ENCODE results near the gene MMRN1.

DNA sequence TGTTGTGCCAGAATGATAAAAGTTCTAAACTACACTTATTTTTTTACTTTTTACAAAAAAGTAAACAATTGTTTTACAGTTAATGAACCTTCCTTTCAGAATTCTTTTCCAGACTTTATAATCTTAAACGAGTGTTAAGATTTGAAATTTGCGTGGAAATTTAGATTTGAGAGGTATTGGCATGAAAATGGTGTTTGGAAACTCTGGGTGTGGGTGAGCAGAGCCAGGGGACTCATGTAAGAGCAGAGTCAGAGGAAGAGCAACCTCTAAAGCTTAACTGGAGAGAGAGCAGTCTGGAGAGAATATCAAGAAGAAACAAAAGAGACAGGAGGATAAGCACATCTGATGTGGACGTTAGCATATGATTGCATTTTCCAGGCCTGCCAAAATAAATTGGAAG, 48.2 kb downstream of the MMRN1 start:
- TF ChIP-seq, protein P1, sequence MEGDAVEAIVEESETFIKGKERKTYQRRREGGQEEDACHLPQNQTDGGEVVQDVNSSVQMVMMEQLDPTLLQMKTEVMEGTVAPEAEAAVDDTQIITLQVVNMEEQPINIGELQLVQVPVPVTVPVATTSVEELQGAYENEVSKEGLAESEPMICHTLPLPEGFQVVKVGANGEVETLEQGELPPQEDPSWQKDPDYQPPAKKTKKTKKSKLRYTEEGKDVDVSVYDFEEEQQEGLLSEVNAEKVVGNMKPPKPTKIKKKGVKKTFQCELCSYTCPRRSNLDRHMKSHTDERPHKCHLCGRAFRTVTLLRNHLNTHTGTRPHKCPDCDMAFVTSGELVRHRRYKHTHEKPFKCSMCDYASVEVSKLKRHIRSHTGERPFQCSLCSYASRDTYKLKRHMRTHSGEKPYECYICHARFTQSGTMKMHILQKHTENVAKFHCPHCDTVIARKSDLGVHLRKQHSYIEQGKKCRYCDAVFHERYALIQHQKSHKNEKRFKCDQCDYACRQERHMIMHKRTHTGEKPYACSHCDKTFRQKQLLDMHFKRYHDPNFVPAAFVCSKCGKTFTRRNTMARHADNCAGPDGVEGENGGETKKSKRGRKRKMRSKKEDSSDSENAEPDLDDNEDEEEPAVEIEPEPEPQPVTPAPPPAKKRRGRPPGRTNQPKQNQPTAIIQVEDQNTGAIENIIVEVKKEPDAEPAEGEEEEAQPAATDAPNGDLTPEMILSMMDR (IDR thresholded peaks at IDR 0.05), result no peak
- TF ChIP-seq POLR2A (IDR thresholded peaks at IDR 0.05), result no peak

Data from uterus (tissue), 2 donors.